ENCODE results near the gene ANKUB1. TPM values are rescaled to one million over a fixed set of nuclear protein-coding genes. Genes with fewer than 3 reads are reported as not detected.
"Not testable (repeated sequence)": the region's sequence is repeated elsewhere in the genome, so short reads cannot be mapped to it uniquely, and the experiment has no call there.

The ANKUB1 gene
- polyA plus RNA-seq (2011; rRNA removed) (0.08 TPM in 1 of 2 replicates, not detected in the other), polyA plus RNA-seq (2017; fragmentation: RNase III; extraction: RNeasy Plus Mini Kit Qiagen cat#74134 plus additional on column Dnase treatment) (not detected in 3 replicates), polyA minus RNA-seq (2011; rRNA and poly(A)+ RNA removed) (not detected in 2 replicates)
- not detected in 2 replicates for polyA plus RNA-seq (2012; cell fraction: cytosol; rRNA removed)
- 0.05 TPM in 1 of 2 replicates, not detected in the other for polyA plus RNA-seq (2012; cell fraction: nucleus; rRNA removed)

GRCh38 chr3:149792452-149793270 lies at the start of gene ANKUB1:
ANKUB1 (minus strand) TSS chr3:149792554; CDS start chr3:149792366, 188 bp downstream.
- CTCF ChIA-PET = interaction anchor here (1.3 to 3.2 kb wide), 3 partner anchors 16 to 27 kb away, joined by 3 to 18 read pairs (median 5); no protein-coding TSS in a partner anchor
- POLR2A ChIA-PET = no interaction called here
- H3K4me3 ChIP-seq = no peak within 1 kb of the TSS
- H3K4me2 ChIP-seq = no peak within 1 kb of the TSS
- no peak for FAIRE-seq
- 93% methylated on average over 4 of the region's 4 CpGs for WGBS (ENCODE audit: missing lambda C conversion rate)
- peak within 1 kb of the TSS in 1 of 2 experiments; percentile 8; a peak in 1 of 6 replicates for H3K27ac ChIP-seq
- H3K4me1 ChIP-seq = peaks cover 9% of the 10 kb centered on the region; the same call in 2 of the 3 replicates
- no peaks in the 10 kb centered on the region for H3K9me3 ChIP-seq
- ATAC-seq = peak in 1 of 2 experiments; percentile 28; a peak in 1 of 6 replicates
- TF ChIP-seq POLR2AphosphoS2 (conservative IDR thresholded peaks at IDR 0.05; ENCODE audit: low read length) (no peak), MAZ (IDR thresholded peaks at IDR 0.05; ENCODE audit: borderline replicate concordance, low read depth, low read length) (no peak), MYC (IDR thresholded peaks at IDR 0.05; ENCODE audit: borderline replicate concordance, low read length) (no peak), FOSL2 (IDR thresholded peaks at IDR 0.05) (no peak), FOSL2 (CRISPR knock-in tag; IDR thresholded peaks at IDR 0.05) (no peak), SMC3 (IDR thresholded peaks at IDR 0.05) (no peak), CEBPB (IDR thresholded peaks at IDR 0.05) (no peak), CHD2 (IDR thresholded peaks at IDR 0.05; ENCODE audit: low read length, partially characterized antibody) (no peak), HES2 (IDR thresholded peaks at IDR 0.05) (no peak)
- DNase-seq (ENCODE audit: low read depth in 1 of 2, low spot score in 1 of 2) = no peak

GRCh38 chr3:149839896-149840295 lies 47.5 kb upstream of the ANKUB1 start:
- Histone ChIP-seq H3K27ac (no peak overlapping the region), H3K4me3 (no peak overlapping the region), H3K4me1 (peaks cover 6% of the 10 kb centered on the region; the same call in 2 of the 3 replicates), H3K4me2 (no peak overlapping the region), H3K9me3 (peaks cover 27% of the 10 kb centered on the region)
- CTCF ChIA-PET = no interaction called here
- POLR2A ChIA-PET = no interaction called here
- FAIRE-seq (no peak), DNase-seq (ENCODE audit: low read depth in 1 of 2, low spot score in 1 of 2) (no peak), ATAC-seq (no peak)
- WGBS (ENCODE audit: missing lambda C conversion rate) = 90% methylated on average over 3 of the region's 3 CpGs
- TF ChIP-seq GATA3 (IDR thresholded peaks at IDR 0.05; ENCODE audit: borderline replicate concordance) (no peak), CEBPB (IDR thresholded peaks at IDR 0.05) (peak in 1 of 2 experiments; percentile 11; a peak in 1 of 4 replicates)

DNA sequence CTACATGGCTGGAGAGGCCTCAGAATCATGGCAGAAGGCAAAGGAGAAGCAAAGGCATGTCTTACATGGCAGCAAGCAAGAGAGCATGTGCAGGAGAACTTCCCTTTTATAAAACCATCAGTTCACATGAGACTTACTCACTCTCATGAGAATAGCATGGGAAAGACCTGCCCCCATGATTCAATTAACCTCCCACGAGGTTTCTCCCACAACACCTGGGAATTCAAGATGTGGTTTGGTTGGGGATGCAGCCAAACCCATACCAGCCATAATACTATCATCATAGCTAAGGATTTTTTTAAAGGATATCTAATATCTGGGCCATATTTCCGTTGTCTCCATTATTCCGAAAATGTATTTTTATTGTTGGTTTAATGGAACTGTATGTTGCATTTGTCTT lies 47.1 kb upstream of the ANKUB1 start:
- H3K27ac ChIP-seq; H3K4me1 ChIP-seq; H3K4me2 ChIP-seq; POLR2A ChIA-PET; DNase-seq (ENCODE audit: low read depth in 1 of 2, low spot score in 1 of 2); ATAC-seq; CTCF ChIA-PET; H3K4me3 ChIP-seq; FAIRE-seq: not testable (repeated sequence)
- 85% methylated on average over 3 of the region's 3 CpGs for WGBS (ENCODE audit: missing lambda C conversion rate)
- peaks cover 31% of the 10 kb centered on the region for H3K9me3 ChIP-seq

GRCh38 chr3:149838491-149838890 lies 46.1 kb upstream of the ANKUB1 start:
- peak; percentile 94 for TF ChIP-seq ZFP36 (IDR thresholded peaks at IDR 0.05; ENCODE audit: borderline replicate concordance, partially characterized antibody)
- H3K27ac ChIP-seq; ATAC-seq; FAIRE-seq; H3K4me3 ChIP-seq; CTCF ChIA-PET; POLR2A ChIA-PET; H3K4me2 ChIP-seq; DNase-seq (ENCODE audit: low read depth in 1 of 2, low spot score in 1 of 2); H3K4me1 ChIP-seq: not testable (repeated sequence)
- 84% methylated on average over 3 of the region's 3 CpGs for WGBS (ENCODE audit: missing lambda C conversion rate)
- peaks cover 41% of the 10 kb centered on the region for H3K9me3 ChIP-seq

- H3K4me1 ChIP-seq = no peaks in the 10 kb centered on the region
- H3K27ac ChIP-seq = no peak overlapping the region
- FAIRE-seq = no peak
- no peak overlapping the region for H3K4me2 ChIP-seq
- ATAC-seq = no peak
- 85% methylated on average over 2 of the region's 2 CpGs for WGBS (ENCODE audit: missing lambda C conversion rate)
- ChIA-PET POLR2A (no interaction called here), CTCF (no interaction called here)
- TF ChIP-seq PBX3 (IDR thresholded peaks at IDR 0.05) (no peak), MAX (IDR thresholded peaks at IDR 0.05) (no peak), NPAS2 (CRISPR knock-in tag; IDR thresholded peaks at IDR 0.05; ENCODE audit: borderline replicate concordance) (no peak), CBX8 (IDR thresholded peaks at IDR 0.05) (no peak), ESRRA (IDR thresholded peaks at IDR 0.05; ENCODE audit: borderline replicate concordance, low read length) (no peak)
- TF ChIP-seq, protein P1, sequence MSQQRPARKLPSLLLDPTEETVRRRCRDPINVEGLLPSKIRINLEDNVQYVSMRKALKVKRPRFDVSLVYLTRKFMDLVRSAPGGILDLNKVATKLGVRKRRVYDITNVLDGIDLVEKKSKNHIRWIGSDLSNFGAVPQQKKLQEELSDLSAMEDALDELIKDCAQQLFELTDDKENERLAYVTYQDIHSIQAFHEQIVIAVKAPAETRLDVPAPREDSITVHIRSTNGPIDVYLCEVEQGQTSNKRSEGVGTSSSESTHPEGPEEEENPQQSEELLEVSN (IDR thresholded peaks at IDR 0.05; ENCODE audit: borderline replicate concordance, low read depth) = no peak
- peaks cover 61% of the 10 kb centered on the region for H3K9me3 ChIP-seq
- no peak for DNase-seq (ENCODE audit: low read depth in 1 of 2, low spot score in 1 of 2)
- no peak overlapping the region for H3K4me3 ChIP-seq
Measured at GRCh38 chr3:149833241-149833640, 40.9 kb upstream of the ANKUB1 start.
